Endometrial microvascular endothelial cells (primary cell): ENCODE data around the gene SIGMAR1. TPM values are rescaled to one million over a fixed set of nuclear protein-coding genes. Genes with fewer than 3 reads are reported as not detected.

Experiments used
- in situ Hi-C: cut with HindIII; loops from 2 replicates; pipeline ENCODE4 v1.10.0; 2017; ENCODE audit warnings: low sequenced_read_pairs, low pct_unique_long_range_greater_than_20kb; ENCODE audit errors: inconsistent ontology term
- total RNA-seq: library from RNA; depleted of rRNA; stranded (reverse); fragments of >200 nt; gene quantifications from one replicate; pipeline ENCODE4 v1.2.3, GENCODE V29; 2015; ENCODE audit errors: inconsistent ontology term

Gene SIGMAR1
- total RNA-seq, 1 donor from 2014 or later, result 163 TPM

DNA sequence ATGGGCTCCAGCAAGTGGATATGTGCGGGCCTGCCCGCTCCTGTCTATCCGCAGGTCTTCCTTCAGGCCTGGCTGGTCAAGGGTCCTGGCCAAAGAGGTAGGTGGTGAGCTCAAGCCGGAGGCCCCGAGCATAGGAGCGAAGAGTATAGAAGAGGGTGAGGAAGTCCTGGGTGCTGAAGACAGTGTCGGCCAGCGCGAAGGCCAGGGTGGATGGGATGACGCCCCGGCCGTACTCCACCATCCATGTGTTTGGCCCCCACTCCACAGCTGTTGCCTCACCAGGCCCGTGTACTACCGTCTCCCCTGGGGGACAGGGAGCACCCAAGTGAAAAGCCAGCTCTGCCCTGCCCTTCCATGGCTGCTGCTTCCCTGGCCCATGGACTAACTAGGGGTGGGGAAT, 2.0 kb downstream of the SIGMAR1 start:
- in situ Hi-C loops, result no loop called here

GRCh38 chr9:34634551-34635248, 2.9 kb downstream of the SIGMAR1 start:
- in situ Hi-C loops, result no loop called here

GRCh38 chr9:34633851-34634550, 3.6 kb downstream of the SIGMAR1 start:
- in situ Hi-C loops, result no loop called here

GRCh38 chr9:34633166-34633565, 4.4 kb downstream of the SIGMAR1 start:
- in situ Hi-C loops, result no loop called here

GRCh38 chr9:34630402-34631154, 7.0 kb downstream of the SIGMAR1 start:
- in situ Hi-C loops, result no loop called here

GRCh38 chr9:34629491-34629808, 8.1 kb downstream of the SIGMAR1 start:
- in situ Hi-C loops, result no loop called here

DNA sequence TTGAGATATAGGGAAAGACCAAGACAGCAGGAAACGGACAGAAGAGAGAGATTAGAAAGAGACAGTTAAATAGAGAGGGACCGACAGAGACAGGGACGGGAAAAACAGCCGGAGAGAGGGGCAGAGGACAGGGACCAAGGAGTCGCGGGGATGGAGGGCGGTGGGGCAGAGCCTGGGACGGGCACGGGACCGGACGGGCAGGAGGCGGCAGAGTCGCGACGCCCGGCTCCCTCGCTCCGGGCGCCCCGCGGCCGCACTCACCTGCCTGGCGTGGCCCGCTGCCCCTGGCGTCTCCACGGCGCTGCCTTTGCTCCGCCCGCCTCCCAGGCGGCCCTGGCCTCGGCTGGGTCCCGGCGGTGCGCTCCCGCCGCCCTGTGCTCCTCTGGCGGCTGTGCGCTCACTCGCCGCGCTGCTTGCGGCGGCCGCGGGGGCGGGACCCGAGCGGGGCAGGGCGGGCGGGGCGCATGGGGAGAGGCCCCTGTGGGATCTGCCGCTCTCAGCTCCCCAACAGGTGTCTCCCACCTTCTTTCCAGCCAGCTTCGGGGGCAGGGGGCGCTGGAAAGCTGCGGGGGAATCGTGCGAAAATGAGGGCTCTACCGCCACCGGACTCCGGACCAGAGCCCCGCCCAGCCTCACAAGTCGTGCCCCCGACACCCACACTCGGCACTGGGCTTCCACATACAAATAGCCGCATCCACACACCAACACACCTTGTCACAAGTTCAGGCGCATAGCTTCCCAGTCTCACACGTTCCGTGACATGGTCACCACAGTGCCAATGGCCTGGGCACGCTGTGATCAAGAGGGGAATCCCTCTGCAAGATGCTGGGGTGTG, 8.7 kb downstream of the SIGMAR1 start, which contains the start of gene ARID3C:
Gene ARID3C, minus strand, starts transcription at position 411 of the 835 bp plus-strand sequence. CDS start 1,052 bp downstream, outside the sequence.
- in situ Hi-C loops, result no loop called here

GRCh38 chr9:34627716-34628655, 9.6 kb downstream of the SIGMAR1 start:
- in situ Hi-C loops, result no loop called here

DNA sequence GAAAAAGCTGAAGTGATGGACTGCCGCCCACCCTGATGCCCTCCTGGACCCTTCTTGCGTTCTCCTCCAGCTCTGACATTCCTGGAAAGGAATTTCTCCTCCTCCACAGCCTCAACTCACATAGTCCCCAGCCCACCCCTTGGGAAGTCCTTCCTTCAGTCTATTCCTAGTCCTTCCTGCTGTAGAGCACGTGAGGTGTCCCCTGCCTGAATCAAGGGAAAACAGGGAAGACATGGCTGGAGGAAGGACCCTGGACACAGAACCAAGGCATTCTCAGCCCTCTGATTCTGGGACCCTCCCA, 12.5 kb downstream of the SIGMAR1 start:
- in situ Hi-C loops, result no loop called here

- in situ Hi-C loops, result no loop called here
Observed at GRCh38 chr9:34624475-34625185, 13.0 kb downstream of the SIGMAR1 start.

GRCh38 chr9:34623374-34624235, 14.0 kb downstream of the SIGMAR1 start:
- in situ Hi-C loops, result no loop called here

- in situ Hi-C loops, result no loop called here
Observed at GRCh38 chr9:34620061-34620994, 17.3 kb downstream of the SIGMAR1 start, which contains the start of gene DCTN3. Gene DCTN3, minus strand, starts transcription at chr9:34620495. Its CDS starts 31 bp downstream, at chr9:34620464.

- in situ Hi-C loops, result no loop called here
Observed at GRCh38 chr9:34615132-34615531, 22.5 kb downstream of the SIGMAR1 start.

DNA sequence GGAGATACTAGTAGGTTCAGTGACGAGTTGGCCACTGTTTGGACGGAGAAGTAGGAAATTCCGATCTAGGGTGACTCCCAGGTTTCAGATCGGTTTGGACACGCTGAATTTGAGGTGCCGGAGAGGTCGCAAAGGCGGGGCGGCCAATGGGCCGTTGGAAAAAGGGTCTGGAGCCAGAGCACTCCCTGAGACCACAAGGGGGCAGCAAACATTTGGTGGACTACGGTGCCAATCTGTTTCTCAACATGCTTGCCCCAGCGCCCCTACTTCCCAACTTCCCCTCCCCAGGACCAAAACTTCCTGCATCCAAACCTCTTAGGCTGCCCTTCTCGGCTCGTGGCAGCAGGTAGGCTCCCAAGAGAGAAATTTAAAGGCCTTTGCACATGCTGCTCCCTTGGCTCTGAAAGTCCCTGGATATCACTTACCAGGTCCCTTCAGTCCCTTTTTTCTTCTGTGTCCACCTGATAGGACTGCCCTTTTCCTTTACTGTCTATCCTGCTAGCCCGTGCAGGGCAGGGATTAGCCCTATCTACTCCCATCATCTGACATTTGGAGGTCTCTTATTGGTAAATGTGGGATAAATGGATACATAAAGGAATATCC, 24.7 kb downstream of the SIGMAR1 start:
- in situ Hi-C loops, result no loop called here
